ENCODE results near the gene TIMP1. TPM values are rescaled to one million over a fixed set of nuclear protein-coding genes. Genes with fewer than 3 reads are reported as not detected.

The TIMP1 gene
- total RNA-seq, 1 experiment from 2014 or later, result 3.9 TPM

DNA sequence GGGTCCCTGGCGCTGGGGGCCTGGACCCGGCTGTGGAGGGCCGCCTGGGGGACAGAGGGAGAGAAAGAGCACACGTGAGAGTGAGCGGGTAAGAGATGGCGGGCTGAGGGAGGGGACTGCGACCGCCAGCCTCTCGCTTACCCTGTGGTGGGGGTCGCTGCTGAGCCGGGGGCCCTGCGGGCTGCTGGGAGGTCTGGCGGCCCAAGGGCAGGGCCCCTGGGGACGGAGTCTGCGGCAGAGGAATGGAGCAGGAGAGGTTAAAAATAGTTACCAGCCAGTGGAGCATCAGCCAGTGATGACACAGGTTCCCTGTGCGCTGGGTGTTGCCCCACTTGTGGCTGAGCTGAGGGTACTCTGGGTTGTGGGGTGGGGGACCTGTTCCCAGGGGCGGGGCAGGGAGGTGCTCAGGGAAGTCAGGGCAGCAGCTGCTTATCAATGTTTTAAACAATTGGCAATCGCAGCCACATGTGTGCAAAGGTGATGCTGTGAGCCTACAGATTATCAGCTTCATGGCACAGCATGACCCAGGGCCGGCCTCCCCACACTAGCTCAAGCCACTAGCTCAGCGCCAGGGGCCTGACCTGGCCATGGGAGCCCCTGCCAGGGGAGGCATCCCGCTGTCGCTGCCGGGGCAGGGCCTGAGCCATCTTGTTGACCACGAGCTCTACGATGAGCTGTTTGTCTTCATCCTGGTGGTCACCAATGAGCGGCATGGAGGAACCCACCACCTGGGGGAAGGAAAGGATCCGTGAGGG is 7.5 kb upstream of the TIMP1 start:
- ChIA-PET CTCF (no interaction called here), POLR2A (no interaction called here)
- DNase-seq, result no peak
- H3K4me3 ChIP-seq (ENCODE audit: low read depth, low read length), result no peak overlapping the region
- H3K9me3 ChIP-seq, result no peaks in the 10 kb centered on the region
- Mint-ChIP-seq H3K27ac (ENCODE audit: unreplicated experiment) (no peak overlapping the region), H3K4me1 (ENCODE audit: low read depth, unreplicated experiment) (no peaks in the 10 kb centered on the region), H3K9me3 (ENCODE audit: unreplicated experiment) (no peaks in the 10 kb centered on the region), H3K27me3 (ENCODE audit: insufficient read depth, unreplicated experiment) (no peaks in the 10 kb centered on the region), H3K36me3 (ENCODE audit: insufficient read depth, unreplicated experiment) (peaks cover 27% of the 10 kb centered on the region), H3K4me3 (ENCODE audit: unreplicated experiment) (no peak overlapping the region)
- intact Hi-C loops (cut with micrococcal nuclease; ENCODE audit: unreplicated experiment), result no loop called here
- no peaks in the 10 kb centered on the region for H3K27me3 ChIP-seq (replicated peaks; ENCODE audit: control insufficient read depth, insufficient read depth, low read length)
- TF ChIP-seq, protein P1, sequence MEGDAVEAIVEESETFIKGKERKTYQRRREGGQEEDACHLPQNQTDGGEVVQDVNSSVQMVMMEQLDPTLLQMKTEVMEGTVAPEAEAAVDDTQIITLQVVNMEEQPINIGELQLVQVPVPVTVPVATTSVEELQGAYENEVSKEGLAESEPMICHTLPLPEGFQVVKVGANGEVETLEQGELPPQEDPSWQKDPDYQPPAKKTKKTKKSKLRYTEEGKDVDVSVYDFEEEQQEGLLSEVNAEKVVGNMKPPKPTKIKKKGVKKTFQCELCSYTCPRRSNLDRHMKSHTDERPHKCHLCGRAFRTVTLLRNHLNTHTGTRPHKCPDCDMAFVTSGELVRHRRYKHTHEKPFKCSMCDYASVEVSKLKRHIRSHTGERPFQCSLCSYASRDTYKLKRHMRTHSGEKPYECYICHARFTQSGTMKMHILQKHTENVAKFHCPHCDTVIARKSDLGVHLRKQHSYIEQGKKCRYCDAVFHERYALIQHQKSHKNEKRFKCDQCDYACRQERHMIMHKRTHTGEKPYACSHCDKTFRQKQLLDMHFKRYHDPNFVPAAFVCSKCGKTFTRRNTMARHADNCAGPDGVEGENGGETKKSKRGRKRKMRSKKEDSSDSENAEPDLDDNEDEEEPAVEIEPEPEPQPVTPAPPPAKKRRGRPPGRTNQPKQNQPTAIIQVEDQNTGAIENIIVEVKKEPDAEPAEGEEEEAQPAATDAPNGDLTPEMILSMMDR (IDR thresholded peaks at IDR 0.05; ENCODE audit: insufficient read depth in 1 of 2, low read depth in 1 of 2, low read length in 1 of 2, severe bottlenecking in 1 of 2, unreplicated experiment in 1 of 2), result no peak
- no peaks in the 10 kb centered on the region for H3K4me1 ChIP-seq
- H3K36me3 ChIP-seq (ENCODE audit: control insufficient read depth, insufficient read depth, low read length), result no peaks in the 10 kb centered on the region
- BruUV-seq (replicated peaks), result no TSS peak

DNA sequence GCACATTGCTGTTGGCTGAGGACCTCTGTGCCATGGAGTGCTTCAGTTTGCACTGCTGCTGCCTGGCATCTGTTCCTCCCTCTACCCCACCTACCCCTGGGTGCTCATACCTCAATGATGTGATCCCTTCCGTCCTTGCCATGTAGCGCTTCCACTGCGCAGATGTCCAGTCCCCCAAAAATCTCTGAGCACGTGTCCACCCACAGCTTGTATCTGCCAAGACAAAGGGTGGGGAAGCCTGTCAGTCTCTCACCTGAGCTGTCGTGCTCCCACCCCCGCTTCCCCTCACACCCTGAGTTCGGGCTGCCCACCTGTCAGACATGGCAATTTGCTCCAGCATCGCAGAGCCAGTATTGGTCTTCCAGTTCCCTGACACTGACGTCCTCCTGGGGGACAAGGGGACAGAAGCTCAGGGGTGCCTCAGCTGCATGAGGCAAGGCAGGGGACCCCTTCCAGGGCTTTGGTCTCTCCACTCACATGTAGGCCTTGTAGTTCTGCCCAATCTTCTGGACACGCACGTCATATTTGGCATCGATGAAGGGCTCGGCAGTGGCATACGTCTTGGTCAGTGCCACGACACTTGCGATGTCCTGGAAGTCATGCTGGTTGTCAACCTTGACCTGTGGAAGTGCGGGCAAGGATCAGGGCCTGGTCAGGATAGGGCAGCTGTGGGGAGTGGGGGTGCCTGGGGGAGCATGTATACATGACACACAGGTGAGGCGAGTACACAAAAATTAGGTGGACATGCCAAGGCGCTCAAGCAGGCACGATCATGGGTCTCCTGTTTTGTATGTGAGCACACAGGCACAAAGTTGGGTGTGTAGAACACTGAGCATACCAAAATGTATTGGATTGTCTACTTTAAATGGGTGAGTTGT is 6.0 kb upstream of the TIMP1 start:
- H3K27me3 ChIP-seq (replicated peaks; ENCODE audit: control insufficient read depth, insufficient read depth, low read length), result no peaks in the 10 kb centered on the region
- Mint-ChIP-seq H3K27ac (ENCODE audit: unreplicated experiment) (no peak overlapping the region), H3K36me3 (ENCODE audit: insufficient read depth, unreplicated experiment) (peaks cover 13% of the 10 kb centered on the region), H3K4me3 (ENCODE audit: unreplicated experiment) (no peak overlapping the region), H3K27me3 (ENCODE audit: insufficient read depth, unreplicated experiment) (no peaks in the 10 kb centered on the region), H3K4me1 (ENCODE audit: low read depth, unreplicated experiment) (no peaks in the 10 kb centered on the region), H3K9me3 (ENCODE audit: unreplicated experiment) (no peaks in the 10 kb centered on the region)
- intact Hi-C loops (cut with micrococcal nuclease; ENCODE audit: unreplicated experiment), result no loop called here
- H3K4me1 ChIP-seq, result no peaks in the 10 kb centered on the region
- no TSS peak for BruUV-seq (replicated peaks)
- no peak for DNase-seq
- CTCF ChIA-PET, result interaction anchor here (0.5 kb wide), 1 partner anchor 74 kb away, joined by 3 read pairs; the partner anchor contains the start of gene ELK1
- no peak overlapping the region for H3K4me3 ChIP-seq (ENCODE audit: low read depth, low read length)
- POLR2A ChIA-PET, result no interaction called here
- TF ChIP-seq, protein P1 (IDR thresholded peaks at IDR 0.05; ENCODE audit: insufficient read depth in 1 of 2, low read depth in 1 of 2, low read length in 1 of 2, severe bottlenecking in 1 of 2, unreplicated experiment in 1 of 2), result no peak
- no peaks in the 10 kb centered on the region for H3K9me3 ChIP-seq
- H3K36me3 ChIP-seq (ENCODE audit: control insufficient read depth, insufficient read depth, low read length), result no peaks in the 10 kb centered on the region

DNA sequence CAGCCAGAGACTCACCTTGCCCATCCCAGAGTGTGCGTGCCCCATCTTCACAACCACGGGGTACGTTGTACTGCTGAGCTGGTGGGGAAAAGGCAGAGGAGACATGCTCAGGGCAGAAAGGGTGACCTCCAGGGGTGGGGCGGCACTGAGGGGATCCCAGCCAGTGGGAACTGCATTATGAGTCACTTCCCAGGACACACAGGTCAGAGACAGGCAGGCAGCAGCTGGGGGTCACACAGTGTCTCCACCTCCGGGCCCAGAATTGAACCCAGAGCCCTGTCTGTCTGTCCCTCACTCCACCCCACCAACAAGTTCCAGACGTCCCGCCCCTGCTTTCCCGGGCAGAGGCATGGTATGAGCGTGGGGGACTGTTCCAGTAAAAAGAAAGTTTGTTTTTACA is 4.8 kb upstream of the TIMP1 start:
- no peaks in the 10 kb centered on the region for H3K36me3 ChIP-seq (ENCODE audit: control insufficient read depth, insufficient read depth, low read length)
- no peaks in the 10 kb centered on the region for H3K27me3 Mint-ChIP-seq (ENCODE audit: insufficient read depth, unreplicated experiment)
- no TSS peak for BruUV-seq (replicated peaks)
- H3K4me3 ChIP-seq (ENCODE audit: low read depth, low read length), result no peak overlapping the region
- ChIA-PET CTCF (no interaction called here), POLR2A (no interaction called here)
- H3K36me3 Mint-ChIP-seq (ENCODE audit: insufficient read depth, unreplicated experiment), result peaks cover 10% of the 10 kb centered on the region
- no peak overlapping the region for H3K4me3 Mint-ChIP-seq (ENCODE audit: unreplicated experiment)
- no peaks in the 10 kb centered on the region for H3K9me3 Mint-ChIP-seq (ENCODE audit: unreplicated experiment)
- TF ChIP-seq, protein P1 (IDR thresholded peaks at IDR 0.05; ENCODE audit: insufficient read depth in 1 of 2, low read depth in 1 of 2, low read length in 1 of 2, severe bottlenecking in 1 of 2, unreplicated experiment in 1 of 2), result no peak
- no peak overlapping the region for H3K27ac Mint-ChIP-seq (ENCODE audit: unreplicated experiment)
- no peaks in the 10 kb centered on the region for H3K4me1 Mint-ChIP-seq (ENCODE audit: low read depth, unreplicated experiment)
- intact Hi-C loops (cut with micrococcal nuclease; ENCODE audit: unreplicated experiment), result no loop called here
- H3K9me3 ChIP-seq, result no peaks in the 10 kb centered on the region
- H3K4me1 ChIP-seq, result no peaks in the 10 kb centered on the region
- no peaks in the 10 kb centered on the region for H3K27me3 ChIP-seq (replicated peaks; ENCODE audit: control insufficient read depth, insufficient read depth, low read length)
- no peak for DNase-seq

Measured in Caco-2 (cell line).